ENCODE results near the gene RPS16. TPM values are rescaled to one million over a fixed set of nuclear protein-coding genes. Genes with fewer than 3 reads are reported as not detected.

The RPS16 gene
- total and polyA plus RNA-seq, 2 of the 8 experiments (the other 6 are each of a cell fraction or from before 2014, with no cell fraction given) = 2,433 to 7,810 TPM

- no peak overlapping the region for H2BK120ac ChIP-seq (replicated peaks; ENCODE audit: low read depth, low read length)
- CTCF ChIA-PET (ENCODE audit: partially characterized antibody) = interaction anchor here (1.0 to 2.0 kb wide), 6 partner anchors 9 to 64 kb away, joined by 3 to 6 read pairs (median 5); no protein-coding TSS in a partner anchor
- H3K9ac ChIP-seq (replicated peaks in 1 of 4; ENCODE audit: extremely low read depth in 1 of 4, low read depth in 3 of 4, low read length in 3 of 4) = no peak overlapping the region
- no peak overlapping the region for H3K23ac ChIP-seq (ENCODE audit: insufficient read length)
- H2AFZ ChIP-seq (ENCODE audit: low read length) = no peak overlapping the region
- no peak for FAIRE-seq
- H3K4me3 ChIP-seq (ENCODE audit: extremely low read depth in 1 of 4, insufficient read depth in 2 of 4, low read depth in 3 of 4, low read length in 4 of 4) = no peak overlapping the region
- H3K23me2 ChIP-seq (ENCODE audit: low read depth, low read length) = 0 out of 2 replicates have a peak, but pooled peaks cover 1% of the 10 kb centered on the region
- H3K4me1 ChIP-seq (replicated peaks in 1 of 4; ENCODE audit: control insufficient read depth in 3 of 4, insufficient read depth in 4 of 4, low read length in 3 of 4) = no peaks in the 10 kb centered on the region; a peak in 1 of 7 replicates
- H4K20me1 ChIP-seq (replicated peaks in 1 of 2; ENCODE audit: control insufficient read depth in 1 of 2, insufficient read depth in 2 of 2, low read length in 2 of 2) = peaks cover 2 to 23% of the 10 kb centered on the region in 2 experiments
- POLR2A ChIA-PET (ENCODE audit: partially characterized antibody) = interaction anchor here (0.6 to 47.8 kb wide), 9 partner anchors 11 to 47 kb away, joined by 3 to 1154 read pairs (median 4); partner anchors contain the start of genes PLEKHG2, RPS16 and TIMM50
- no peak for DNase-seq (ENCODE audit: low read depth in 1 of 2, low spot score in 2 of 2)
- H3K18ac ChIP-seq (ENCODE audit: extremely low read depth, low read length) = no peak overlapping the region
- H3K79me2 ChIP-seq (ENCODE audit: control insufficient read depth in 1 of 2, insufficient read depth in 2 of 2, low read length in 2 of 2) = no peaks in the 10 kb centered on the region
- no peaks in the 10 kb centered on the region for H3K27me3 ChIP-seq (replicated peaks in 1 of 4; ENCODE audit: control insufficient read depth in 3 of 4, extremely low read depth in 1 of 4, insufficient read depth in 3 of 4, low read length in 3 of 4)
- H2AK5ac ChIP-seq (ENCODE audit: low read depth, low read length) = no peak overlapping the region
- no peak overlapping the region for H3K4me2 ChIP-seq (ENCODE audit: insufficient read depth in 1 of 2, low read depth in 2 of 2, low read length in 2 of 2)
- H3K27ac ChIP-seq (ENCODE audit: low read depth, low read length) = no peak overlapping the region
- no peak overlapping the region for H2BK12ac ChIP-seq (ENCODE audit: low read depth, low read length)
- H3K4ac ChIP-seq (replicated peaks; ENCODE audit: insufficient read length, low read depth, low read length) = no peak overlapping the region
- H3K56ac ChIP-seq (replicated peaks; ENCODE audit: insufficient read length, low read depth, low read length) = no peak overlapping the region
- H4K91ac ChIP-seq (replicated peaks; ENCODE audit: insufficient read length, low read length) = no peak overlapping the region
- no peak overlapping the region for H4K5ac ChIP-seq (ENCODE audit: insufficient read length, low read depth, low read length)
- peaks cover 39 to 81% (median 71%) of the 10 kb centered on the region in 4 experiments for H3K36me3 ChIP-seq (ENCODE audit: control insufficient read depth in 2 of 4, insufficient read depth in 4 of 4, low read length in 3 of 4)
- H2BK15ac ChIP-seq (ENCODE audit: low read length) = no peak overlapping the region
- peaks cover 14% of the 10 kb centered on the region for H3K79me1 ChIP-seq (ENCODE audit: low read depth, low read length)
- H4K8ac ChIP-seq (ENCODE audit: extremely low read depth, insufficient read depth, low read length) = no peak overlapping the region
- H3K9me3 ChIP-seq (ENCODE audit: insufficient read depth in 2 of 2, low read depth in 1 of 2, low read length in 1 of 2) = no peaks in the 10 kb centered on the region
- H3K14ac ChIP-seq (ENCODE audit: insufficient read length) = no peak overlapping the region
- H2BK20ac ChIP-seq (ENCODE audit: low read length) = no peak overlapping the region
- 90% methylated on average over 11 of the region's 11 CpGs; no CpG with 5 or more reads in 1 of the 2 experiments for WGBS, 2 experiments (ENCODE audit: extremely low coverage in 1 of 2, insufficient coverage in 1 of 2, insufficient read length in 1 of 2, insufficient replicate concordance in 2 of 2, low coverage in 1 of 2, low lambda C conversion rate in 2 of 2, missing lambda C conversion rate in 1 of 2)
- TF ChIP-seq POU5F1 (IDR thresholded peaks at IDR 0.05; ENCODE audit: low read depth, low read length) (no peak), CTCF (IDR thresholded peaks at IDR 0.05; ENCODE audit: control extremely low read depth in 1 of 3, insufficient read depth in 1 of 3, low read depth in 1 of 3, low read length in 3 of 3) (peak in 1 of 3 experiments; percentile 4; a peak in 1 of 4 replicates), ZNF274 (IDR thresholded peaks at IDR 0.05; ENCODE audit: borderline replicate concordance, extremely low read depth, low read length) (no peak)
- H2BK5ac ChIP-seq (ENCODE audit: low read depth, low read length) = no peak overlapping the region
Measured at GRCh38 chr19:39469036-39469435, 33.3 kb upstream of the RPS16 start.

Data from H1 (cell line).